SH-SY5Y (cell line): ENCODE results near the gene FBXO41.

Source experiments
- GATA2 ChIP-seq: IDR thresholded peaks from 2 replicates; pipeline ENCODE4 v1.6.1; 2011; ENCODE audit warnings: mild to moderate bottlenecking, low read depth, low read length
- GATA3 ChIP-seq: IDR thresholded peaks from 2 replicates; pipeline ENCODE4 v1.6.1; 2011; ENCODE audit warnings: low read depth, mild to moderate bottlenecking, low read length, moderate library complexity

DNA sequence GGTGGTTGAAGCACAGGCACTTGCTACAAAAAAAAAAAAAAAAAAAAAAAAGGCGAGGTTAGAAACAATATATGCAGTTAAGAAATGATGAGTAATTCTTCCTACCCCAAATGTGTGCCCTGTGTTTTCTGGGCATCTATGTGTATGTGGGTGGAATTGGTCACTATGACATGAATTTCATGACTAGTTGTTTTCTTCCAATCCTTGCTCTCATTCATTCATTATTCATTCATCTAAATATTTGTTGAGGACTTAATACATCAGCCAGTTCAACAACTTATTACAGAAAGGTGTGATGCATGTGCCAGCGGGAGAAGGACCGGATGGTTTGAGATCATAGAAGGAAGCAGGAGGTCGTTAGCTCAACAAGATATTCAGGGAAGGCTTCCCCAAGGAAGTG is 17.4 kb upstream of the FBXO41 start:
- TF ChIP-seq GATA2 (no peak), GATA3 (no peak)
